ENCODE results near the gene FASN. TPM values are rescaled to one million over a fixed set of nuclear protein-coding genes. Genes with fewer than 3 reads are reported as not detected.

FASN gene
- total and polyA plus RNA-seq, 2 of the 13 experiments (the other 11 are each of a cell fraction or from before 2014, with no cell fraction given): 51.7 to 101 TPM

DNA sequence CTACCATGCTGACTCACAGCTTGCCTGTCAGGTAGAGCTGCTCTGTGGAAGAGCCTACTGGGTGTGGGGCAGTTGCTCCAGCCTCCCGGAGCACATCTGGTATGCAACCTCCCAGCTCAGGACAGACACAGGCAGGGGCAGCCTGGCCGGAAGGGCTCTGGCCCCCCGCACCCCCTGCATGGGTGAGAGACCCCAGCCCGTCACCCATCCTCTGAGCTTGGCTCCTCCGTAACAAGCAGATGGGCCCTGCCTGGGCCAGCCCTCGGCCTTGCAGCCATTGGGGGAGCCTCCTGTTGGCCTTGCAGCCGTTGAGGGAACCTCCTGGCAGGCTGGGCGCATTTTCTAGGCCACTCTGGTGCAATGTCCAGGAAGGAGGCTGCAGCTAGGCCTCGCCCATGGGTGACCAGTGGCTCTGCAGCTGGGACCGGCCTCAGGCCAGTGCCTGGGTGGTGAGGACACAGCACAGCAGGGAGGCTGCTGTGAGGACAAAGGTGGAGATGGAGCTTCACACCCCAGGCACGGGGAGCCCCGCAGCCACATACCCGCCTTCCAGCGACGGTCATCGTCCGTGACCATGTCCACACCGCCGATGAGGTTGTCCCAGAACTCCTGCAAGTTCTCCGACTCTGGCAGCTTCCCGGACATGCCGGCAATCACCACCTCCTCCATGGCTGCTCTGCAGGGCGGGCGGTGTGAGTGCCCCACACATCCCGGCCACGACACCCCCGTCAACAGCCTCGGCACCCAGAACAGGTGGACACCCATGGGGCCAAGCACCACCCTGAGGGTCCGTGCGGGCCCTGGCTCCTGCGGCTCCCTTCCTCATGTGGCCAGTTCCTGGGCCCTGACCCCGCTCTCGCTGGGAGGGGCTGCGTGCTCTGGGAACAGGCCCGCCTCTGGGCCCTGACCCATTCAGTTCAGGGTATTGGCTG is 2.0 kb downstream of the FASN start (continued):
- 0 out of 2 replicates have a peak, but pooled peaks have one; percentile 24 for TF ChIP-seq ZBTB20 (CRISPR knock-in tag; IDR thresholded peaks at IDR 0.05; ENCODE audit: borderline replicate concordance, low read depth)
- no peak for TF ChIP-seq SKI (IDR thresholded peaks at IDR 0.05; ENCODE audit: partially characterized antibody)
- peak; percentile 78 for TF ChIP-seq AGO2 (optimal IDR thresholded peaks at IDR 0.05; ENCODE audit: low read depth, low read length)
- TF ChIP-seq, protein P1, sequence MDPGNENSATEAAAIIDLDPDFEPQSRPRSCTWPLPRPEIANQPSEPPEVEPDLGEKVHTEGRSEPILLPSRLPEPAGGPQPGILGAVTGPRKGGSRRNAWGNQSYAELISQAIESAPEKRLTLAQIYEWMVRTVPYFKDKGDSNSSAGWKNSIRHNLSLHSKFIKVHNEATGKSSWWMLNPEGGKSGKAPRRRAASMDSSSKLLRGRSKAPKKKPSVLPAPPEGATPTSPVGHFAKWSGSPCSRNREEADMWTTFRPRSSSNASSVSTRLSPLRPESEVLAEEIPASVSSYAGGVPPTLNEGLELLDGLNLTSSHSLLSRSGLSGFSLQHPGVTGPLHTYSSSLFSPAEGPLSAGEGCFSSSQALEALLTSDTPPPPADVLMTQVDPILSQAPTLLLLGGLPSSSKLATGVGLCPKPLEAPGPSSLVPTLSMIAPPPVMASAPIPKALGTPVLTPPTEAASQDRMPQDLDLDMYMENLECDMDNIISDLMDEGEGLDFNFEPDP (CRISPR knock-in tag; conservative IDR thresholded peaks at IDR 0.05): 0 out of 2 replicates have a peak, but pooled peaks have one; percentile 42
- no peak for TF ChIP-seq ZNF44 (CRISPR knock-in tag; IDR thresholded peaks at IDR 0.05)
- TF ChIP-seq, protein P2, sequence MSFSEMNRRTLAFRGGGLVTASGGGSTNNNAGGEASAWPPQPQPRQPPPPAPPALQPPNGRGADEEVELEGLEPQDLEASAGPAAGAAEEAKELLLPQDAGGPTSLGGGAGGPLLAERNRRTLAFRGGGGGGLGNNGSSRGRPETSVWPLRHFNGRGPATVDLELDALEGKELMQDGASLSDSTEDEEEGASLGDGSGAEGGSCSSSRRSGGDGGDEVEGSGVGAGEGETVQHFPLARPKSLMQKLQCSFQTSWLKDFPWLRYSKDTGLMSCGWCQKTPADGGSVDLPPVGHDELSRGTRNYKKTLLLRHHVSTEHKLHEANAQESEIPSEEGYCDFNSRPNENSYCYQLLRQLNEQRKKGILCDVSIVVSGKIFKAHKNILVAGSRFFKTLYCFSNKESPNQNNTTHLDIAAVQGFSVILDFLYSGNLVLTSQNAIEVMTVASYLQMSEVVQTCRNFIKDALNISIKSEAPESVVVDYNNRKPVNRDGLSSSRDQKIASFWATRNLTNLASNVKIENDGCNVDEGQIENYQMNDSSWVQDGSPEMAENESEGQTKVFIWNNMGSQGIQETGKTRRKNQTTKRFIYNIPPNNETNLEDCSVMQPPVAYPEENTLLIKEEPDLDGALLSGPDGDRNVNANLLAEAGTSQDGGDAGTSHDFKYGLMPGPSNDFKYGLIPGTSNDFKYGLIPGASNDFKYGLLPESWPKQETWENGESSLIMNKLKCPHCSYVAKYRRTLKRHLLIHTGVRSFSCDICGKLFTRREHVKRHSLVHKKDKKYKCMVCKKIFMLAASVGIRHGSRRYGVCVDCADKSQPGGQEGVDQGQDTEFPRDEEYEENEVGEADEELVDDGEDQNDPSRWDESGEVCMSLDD (CRISPR knock-in tag; IDR thresholded peaks at IDR 0.05; ENCODE audit: borderline replicate concordance): no peak
- TF ChIP-seq, protein P3, sequence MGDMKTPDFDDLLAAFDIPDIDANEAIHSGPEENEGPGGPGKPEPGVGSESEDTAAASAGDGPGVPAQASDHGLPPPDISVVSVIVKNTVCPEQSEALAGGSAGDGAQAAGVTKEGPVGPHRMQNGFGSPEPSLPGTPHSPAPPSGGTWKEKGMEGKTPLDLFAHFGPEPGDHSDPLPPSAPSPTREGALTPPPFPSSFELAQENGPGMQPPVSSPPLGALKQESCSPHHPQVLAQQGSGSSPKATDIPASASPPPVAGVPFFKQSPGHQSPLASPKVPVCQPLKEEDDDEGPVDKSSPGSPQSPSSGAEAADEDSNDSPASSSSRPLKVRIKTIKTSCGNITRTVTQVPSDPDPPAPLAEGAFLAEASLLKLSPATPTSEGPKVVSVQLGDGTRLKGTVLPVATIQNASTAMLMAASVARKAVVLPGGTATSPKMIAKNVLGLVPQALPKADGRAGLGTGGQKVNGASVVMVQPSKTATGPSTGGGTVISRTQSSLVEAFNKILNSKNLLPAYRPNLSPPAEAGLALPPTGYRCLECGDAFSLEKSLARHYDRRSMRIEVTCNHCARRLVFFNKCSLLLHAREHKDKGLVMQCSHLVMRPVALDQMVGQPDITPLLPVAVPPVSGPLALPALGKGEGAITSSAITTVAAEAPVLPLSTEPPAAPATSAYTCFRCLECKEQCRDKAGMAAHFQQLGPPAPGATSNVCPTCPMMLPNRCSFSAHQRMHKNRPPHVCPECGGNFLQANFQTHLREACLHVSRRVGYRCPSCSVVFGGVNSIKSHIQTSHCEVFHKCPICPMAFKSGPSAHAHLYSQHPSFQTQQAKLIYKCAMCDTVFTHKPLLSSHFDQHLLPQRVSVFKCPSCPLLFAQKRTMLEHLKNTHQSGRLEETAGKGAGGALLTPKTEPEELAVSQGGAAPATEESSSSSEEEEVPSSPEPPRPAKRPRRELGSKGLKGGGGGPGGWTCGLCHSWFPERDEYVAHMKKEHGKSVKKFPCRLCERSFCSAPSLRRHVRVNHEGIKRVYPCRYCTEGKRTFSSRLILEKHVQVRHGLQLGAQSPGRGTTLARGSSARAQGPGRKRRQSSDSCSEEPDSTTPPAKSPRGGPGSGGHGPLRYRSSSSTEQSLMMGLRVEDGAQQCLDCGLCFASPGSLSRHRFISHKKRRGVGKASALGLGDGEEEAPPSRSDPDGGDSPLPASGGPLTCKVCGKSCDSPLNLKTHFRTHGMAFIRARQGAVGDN (CRISPR knock-in tag; IDR thresholded peaks at IDR 0.05): peak; percentile 62
- TF ChIP-seq ZNF703 (CRISPR knock-in tag; IDR thresholded peaks at IDR 0.05; ENCODE audit: borderline replicate concordance): no peak
- no peak for TF ChIP-seq DMAP1 (CRISPR knock-in tag; IDR thresholded peaks at IDR 0.05)
- peak; percentile 16; the same call in 1 of the 2 replicates for TF ChIP-seq SIN3A (IDR thresholded peaks at IDR 0.05; ENCODE audit: borderline replicate concordance, low read depth, low read length)
- TF ChIP-seq CC2D1A (CRISPR knock-in tag; IDR thresholded peaks at IDR 0.05): no peak
- TF ChIP-seq ZSCAN12 (CRISPR knock-in tag; IDR thresholded peaks at IDR 0.05): no peak
- TF ChIP-seq ZKSCAN8 (CRISPR knock-in tag; IDR thresholded peaks at IDR 0.05; ENCODE audit: borderline replicate concordance): no peak
- TF ChIP-seq HNRNPK (IDR thresholded peaks at IDR 0.05; ENCODE audit: low read depth, low read length, poor library complexity, severe bottlenecking): no peak
- TF ChIP-seq, protein P4, sequence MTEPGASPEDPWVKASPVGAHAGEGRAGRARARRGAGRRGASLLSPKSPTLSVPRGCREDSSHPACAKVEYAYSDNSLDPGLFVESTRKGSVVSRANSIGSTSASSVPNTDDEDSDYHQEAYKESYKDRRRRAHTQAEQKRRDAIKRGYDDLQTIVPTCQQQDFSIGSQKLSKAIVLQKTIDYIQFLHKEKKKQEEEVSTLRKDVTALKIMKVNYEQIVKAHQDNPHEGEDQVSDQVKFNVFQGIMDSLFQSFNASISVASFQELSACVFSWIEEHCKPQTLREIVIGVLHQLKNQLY (CRISPR knock-in tag; IDR thresholded peaks at IDR 0.05): no peak
- TF ChIP-seq MAFG (CRISPR knock-in tag; IDR thresholded peaks at IDR 0.05): no peak
- TF ChIP-seq FOXA3 (CRISPR knock-in tag; IDR thresholded peaks at IDR 0.05): no peak
- no peak for TF ChIP-seq ZNF816 (CRISPR knock-in tag; IDR thresholded peaks at IDR 0.05; ENCODE audit: borderline replicate concordance)
- no peak for TF ChIP-seq TBP (CRISPR knock-in tag; IDR thresholded peaks at IDR 0.05)
- TF ChIP-seq RORA (CRISPR knock-in tag; IDR thresholded peaks at IDR 0.05): no peak
- TF ChIP-seq ARNT (IDR thresholded peaks at IDR 0.05): no peak

Data from HepG2 (cell line).